B cell (primary cell): ENCODE results near the gene TPH2. TPM values are rescaled to one million over a fixed set of nuclear protein-coding genes. Genes with fewer than 3 reads are reported as not detected.

Source experiments
- ATAC-seq: fragments of 200-7000 bp; cut with Tn5 transposase; one replicate; pipeline ENCODE4 v1.10.0; 2021; ENCODE audit warnings: low read depth, mild to moderate bottlenecking, moderate number of reproducible peaks, moderate library complexity
- CTCF ChIA-PET: fragments of 350-600 bp; sonication (Branson Sonifier 250); formaldehyde crosslinking; loops from one replicate; lab custom pipeline; 2021; ENCODE audit warnings: antibody characterized with exemption, inconsistent platforms; lab: Charles Lee
- POLR2A ChIA-PET: fragments of 350-600 bp; sonication (Branson Sonifier 250); formaldehyde crosslinking; loops from one replicate; lab custom pipeline; 2021; ENCODE audit warnings: antibody characterized with exemption; lab: Charles Lee
- DNase-seq: peaks from one replicate; pipeline ENCODE4 v3.0.0; 2013
- H2AFZ ChIP-seq: 2 replicates; pipeline ENCODE4 v1.6.1; 2012; ENCODE audit warnings: mild to moderate bottlenecking, low read depth, low read length; ENCODE audit not compliant: insufficient read depth, poor library complexity, severe bottlenecking
- H3K27ac ChIP-seq, 2 donors: 1 replicate in 1 of 2; 2 replicates in 1 of 2; pipeline ENCODE4 v1.5.1; 2012 to 2013; ENCODE audit warnings: low read length in 2 of 2, mild to moderate bottlenecking in 2 of 2, moderate library complexity in 1 of 2
- H3K27me3 ChIP-seq, 4 experiments: fragments of 200-600 bp in 1 of 4; sonication (generic) in 1 of 4; replicated peaks in 1 of 4; 1 replicate in 2 of 4; 2 replicates in 2 of 4; pipeline versions ENCODE4 v1.6.1 to v1.7.0; 2013 to 2016; ENCODE audit warnings: low read length in 3 of 4, mild to moderate bottlenecking in 2 of 4, mixed read lengths in 1 of 4, moderate library complexity in 1 of 4; ENCODE audit not compliant: insufficient read depth in 4 of 4, control insufficient read depth in 3 of 4; ENCODE audit errors: control extremely low read depth in 1 of 4
- H3K36me3 ChIP-seq, 2 experiments: replicated peaks in 1 of 2; 1 replicate in 1 of 2; 2 replicates in 1 of 2; pipeline versions ENCODE4 v1.6.1 to v1.7.1; 2013; ENCODE audit warnings: low read length in 1 of 2; ENCODE audit not compliant: insufficient read depth in 2 of 2, control insufficient read depth in 1 of 2; ENCODE audit errors: control extremely low read depth in 1 of 2, extremely low read depth in 1 of 2
- H3K4me1 ChIP-seq, 2 donors: fragments of 200-600 bp in 1 of 2; sonication (generic) in 1 of 2; 1 replicate in 1 of 2; 2 replicates in 1 of 2; pipeline versions ENCODE4 v1.5.1 to v1.6.1; 2013 to 2017; ENCODE audit warnings: low read length in 2 of 2; ENCODE audit not compliant: control insufficient read depth in 2 of 2, insufficient read depth in 2 of 2
- H3K4me2 ChIP-seq: replicated peaks from 2 replicates; pipeline ENCODE3; 2012; ENCODE audit warnings: mild to moderate bottlenecking, low read depth, low read length; ENCODE audit not compliant: poor library complexity, severe bottlenecking
- H3K4me3 ChIP-seq, 5 experiments: fragments of 200-600 bp in 1 of 5; sonication (generic) in 1 of 5; 1 replicate in 3 of 5; 2 replicates in 2 of 5; pipeline versions ENCODE4 v1.5.1 to v1.7.0; 2011 to 2016; ENCODE audit warnings: low read length in 4 of 5, mild to moderate bottlenecking in 4 of 5, low read depth in 2 of 5, control low read depth in 1 of 5, moderate library complexity in 1 of 5; ENCODE audit not compliant: insufficient read depth in 1 of 5; ENCODE audit errors: control extremely low read depth in 1 of 5, extremely low read depth in 1 of 5
- H3K79me2 ChIP-seq: fragments of 200-600 bp; sonication (generic); one replicate; pipeline ENCODE4 v1.6.0; 2016; ENCODE audit warnings: low read length; ENCODE audit not compliant: control insufficient read depth, insufficient read depth
- H3K9ac ChIP-seq: fragments of 200-600 bp; sonication (generic); 2 replicates; pipeline ENCODE4 v1.6.1; 2017; ENCODE audit warnings: mild to moderate bottlenecking, low read length, moderate library complexity
- H3K9me3 ChIP-seq, 3 donors: one replicate each; pipeline versions ENCODE4 v1.6.1 to v1.7.1; 2013; ENCODE audit warnings: low read length in 2 of 3; ENCODE audit not compliant: control insufficient read depth in 2 of 3, insufficient read depth in 1 of 3; ENCODE audit errors: control extremely low read depth in 1 of 3
- H4K20me1 ChIP-seq: 2 replicates; pipeline ENCODE4 v1.6.0; 2012; ENCODE audit warnings: mild to moderate bottlenecking, low read length; ENCODE audit not compliant: insufficient read depth, control insufficient read depth, poor library complexity, severe bottlenecking
- H3K27ac Mint-ChIP-seq: one replicate; pipeline ENCODE4 v1.8.0; 2021; ENCODE audit warnings: mixed read lengths
- H3K27me3 Mint-ChIP-seq: one replicate; pipeline ENCODE4 v1.8.0; 2021; ENCODE audit warnings: mixed read lengths
- H3K4me1 Mint-ChIP-seq: one replicate; pipeline ENCODE4 v1.8.0; 2021; ENCODE audit warnings: mixed read lengths
- H3K4me3 Mint-ChIP-seq: one replicate; pipeline ENCODE4 v1.8.0; 2021; ENCODE audit warnings: mixed read lengths
- H3K9me3 Mint-ChIP-seq: one replicate; pipeline ENCODE4 v1.8.0; 2022; ENCODE audit warnings: mixed read lengths; ENCODE audit not compliant: insufficient read depth
- EZH2 ChIP-seq: IDR thresholded peaks from 2 replicates; pipeline ENCODE4 v1.6.1; 2012; ENCODE audit warnings: borderline replicate concordance, low read depth, mild to moderate bottlenecking, moderate library complexity, low read length; ENCODE audit not compliant: insufficient read depth, poor library complexity, severe bottlenecking
- WGBS: methylation state at CpG from one replicate; pipeline ENCODE4 v1.1.5; 2013; ENCODE audit warnings: missing lambda C conversion rate; ENCODE audit not compliant: insufficient coverage; 5-methylcytosine and 5-hydroxymethylcytosine counted together
- intact Hi-C: fragments of 100-400 bp; cut with micrococcal nuclease; formaldehyde crosslinking; loops from one replicate; pipeline ENCODE4 v1.10.0; 2022
- polyA plus RNA-seq: library from polyadenylated mRNA; depleted of rRNA; stranded (reverse); fragments of >200 nt; gene quantifications from 2 replicates; pipeline ENCODE4 v1.2.3, GENCODE V29; 2012
- total RNA-seq, 2 donors: library from RNA; stranded (reverse); fragments of 120-200 nt in 1 of 2; gene quantifications; 1 replicate in 1 of 2; 2 replicates in 1 of 2; pipeline versions ENCODE4 v1.2.3 to v1.2.4, GENCODE V29; 2013 to 2022
- TF ChIP-seq, protein P1 (sequence below): fragments of 200-600 bp; IDR thresholded peaks from one replicate; pipeline ENCODE4 v1.8.0; 2022; ENCODE audit warnings: antibody characterized with exemption, mild to moderate bottlenecking

TPH2 gene
- total and polyA plus RNA-seq, 2 donors (not counting 1 experiment from before 2014, with no cell fraction given): not detected

GRCh38 chr12:71969330-71969729 lies 30.7 kb downstream of the TPH2 start:
- H3K4me1 ChIP-seq: no peaks in the 10 kb centered on the region
- H3K27me3 ChIP-seq: no peaks in the 10 kb centered on the region
- no peaks in the 10 kb centered on the region for H4K20me1 ChIP-seq
- CTCF ChIA-PET: no interaction called here
- DNase-seq (no peak), ATAC-seq (no peak)
- WGBS: no CpG with 5 or more reads among the region's 1 CpG
- no peak overlapping the region for H3K27ac ChIP-seq
- no peaks in the 10 kb centered on the region for H3K9me3 Mint-ChIP-seq
- no peaks in the 10 kb centered on the region for H3K36me3 ChIP-seq
- H3K4me3 ChIP-seq: no peak overlapping the region
- TF ChIP-seq EZH2: no peak
- POLR2A ChIA-PET: no interaction called here
- H3K4me3 Mint-ChIP-seq: no peak overlapping the region
- no peaks in the 10 kb centered on the region for H3K4me1 Mint-ChIP-seq
- no peak overlapping the region for H3K9ac ChIP-seq
- H3K27ac Mint-ChIP-seq: no peak overlapping the region
- no peak overlapping the region for H2AFZ ChIP-seq
- intact Hi-C loops: no loop called here
- H3K27me3 Mint-ChIP-seq: peaks cover 23% of the 10 kb centered on the region
- H3K4me2 ChIP-seq: no peak overlapping the region
- no peaks in the 10 kb centered on the region for H3K79me2 ChIP-seq
- H3K9me3 ChIP-seq: peaks cover 0 to 2% (median 0%) of the 10 kb centered on the region in 3 donors

DNA sequence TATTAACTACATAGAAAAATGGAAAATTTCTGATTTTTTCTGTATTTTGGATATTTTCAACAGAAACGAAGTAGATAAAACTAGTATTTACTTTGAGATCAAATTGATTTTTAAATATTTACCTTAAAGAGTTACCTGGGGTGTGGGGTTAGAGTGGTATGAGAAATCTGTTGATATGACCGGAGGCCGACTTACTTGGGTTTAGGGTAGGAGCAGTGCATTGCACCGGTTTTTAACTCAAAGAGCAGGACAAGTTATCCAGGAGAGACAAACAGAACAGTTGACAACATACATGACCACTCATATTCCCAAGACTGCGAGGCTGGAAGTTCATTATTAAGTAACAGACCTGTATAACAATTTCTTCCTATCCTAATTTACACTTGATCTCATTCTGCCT lies 31.4 kb downstream of the TPH2 start:
- TF ChIP-seq, protein P1, sequence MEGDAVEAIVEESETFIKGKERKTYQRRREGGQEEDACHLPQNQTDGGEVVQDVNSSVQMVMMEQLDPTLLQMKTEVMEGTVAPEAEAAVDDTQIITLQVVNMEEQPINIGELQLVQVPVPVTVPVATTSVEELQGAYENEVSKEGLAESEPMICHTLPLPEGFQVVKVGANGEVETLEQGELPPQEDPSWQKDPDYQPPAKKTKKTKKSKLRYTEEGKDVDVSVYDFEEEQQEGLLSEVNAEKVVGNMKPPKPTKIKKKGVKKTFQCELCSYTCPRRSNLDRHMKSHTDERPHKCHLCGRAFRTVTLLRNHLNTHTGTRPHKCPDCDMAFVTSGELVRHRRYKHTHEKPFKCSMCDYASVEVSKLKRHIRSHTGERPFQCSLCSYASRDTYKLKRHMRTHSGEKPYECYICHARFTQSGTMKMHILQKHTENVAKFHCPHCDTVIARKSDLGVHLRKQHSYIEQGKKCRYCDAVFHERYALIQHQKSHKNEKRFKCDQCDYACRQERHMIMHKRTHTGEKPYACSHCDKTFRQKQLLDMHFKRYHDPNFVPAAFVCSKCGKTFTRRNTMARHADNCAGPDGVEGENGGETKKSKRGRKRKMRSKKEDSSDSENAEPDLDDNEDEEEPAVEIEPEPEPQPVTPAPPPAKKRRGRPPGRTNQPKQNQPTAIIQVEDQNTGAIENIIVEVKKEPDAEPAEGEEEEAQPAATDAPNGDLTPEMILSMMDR: no peak
- TF ChIP-seq EZH2: no peak
- ATAC-seq (no peak), DNase-seq (no peak)
- Histone ChIP-seq H3K4me3 (no peak overlapping the region), H3K27ac (no peak overlapping the region), H3K79me2 (no peaks in the 10 kb centered on the region), H3K9ac (no peak overlapping the region), H3K36me3 (no peaks in the 10 kb centered on the region), H2AFZ (no peak overlapping the region), H4K20me1 (no peaks in the 10 kb centered on the region), H3K27me3 (no peaks in the 10 kb centered on the region), H3K4me1 (no peaks in the 10 kb centered on the region), H3K9me3 (peaks cover 0 to 2% (median 0%) of the 10 kb centered on the region in 3 donors), H3K4me2 (no peak overlapping the region)
- H3K27me3 Mint-ChIP-seq: peaks cover 20% of the 10 kb centered on the region
- no peaks in the 10 kb centered on the region for H3K4me1 Mint-ChIP-seq
- intact Hi-C loops: no loop called here
- ChIA-PET POLR2A (no interaction called here), CTCF (no interaction called here)
- no peak overlapping the region for H3K4me3 Mint-ChIP-seq
- H3K27ac Mint-ChIP-seq: no peak overlapping the region
- no peaks in the 10 kb centered on the region for H3K9me3 Mint-ChIP-seq
- WGBS: no CpG with 5 or more reads among the region's 5 CpGs
